ENCODE data around the gene FIBIN. TPM values are rescaled to one million over a fixed set of nuclear protein-coding genes. Genes with fewer than 3 reads are reported as not detected.

FIBIN gene
- polyA plus RNA-seq, 1 donor from 2014 or later, result not detected

DNA sequence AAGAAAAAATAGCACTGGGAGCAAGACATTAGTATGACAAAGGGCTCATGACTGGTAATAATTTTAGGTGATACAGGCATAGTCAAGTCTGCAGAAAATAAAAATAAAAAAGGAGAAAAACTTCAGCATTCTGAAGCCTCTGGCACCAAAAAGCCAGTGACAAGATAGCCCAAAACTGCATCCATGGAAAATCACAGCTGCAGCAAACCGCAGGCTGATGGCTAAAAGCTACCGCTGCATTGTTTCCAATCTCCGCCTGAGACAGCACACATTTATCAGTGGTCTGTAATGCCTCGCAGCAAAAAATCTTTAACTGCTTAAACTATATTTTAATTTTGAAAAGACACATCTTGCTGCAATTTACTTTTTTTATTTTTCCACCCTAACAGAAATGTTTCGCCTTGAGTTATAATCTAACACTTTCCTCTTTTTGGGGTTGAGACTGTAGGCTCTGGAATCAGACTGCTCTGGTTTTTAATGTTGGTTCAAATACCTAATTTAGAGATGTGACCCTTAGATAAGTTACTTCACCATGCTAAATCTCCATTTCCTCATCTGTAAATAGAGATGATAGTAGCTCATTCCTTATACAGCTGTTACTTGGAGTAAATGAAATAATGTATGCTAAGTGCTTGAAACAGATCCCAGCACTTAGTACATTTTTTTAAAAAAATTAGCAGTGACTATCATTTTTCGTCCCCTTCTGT, 42.0 kb upstream of the FIBIN start:
- Histone ChIP-seq H3K4me3 (ENCODE audit: low read length) (no peak overlapping the region), H3K4me2 (ENCODE audit: low read length) (no peak overlapping the region), H3K36me3 (ENCODE audit: insufficient read depth, low read length) (no peaks in the 10 kb centered on the region), H3F3A (ENCODE audit: insufficient read depth, low read length, poor library complexity, severe bottlenecking) (no peaks in the 10 kb centered on the region), H3K9me2 (ENCODE audit: insufficient read depth, low read length) (no peaks in the 10 kb centered on the region), H4K20me1 (ENCODE audit: insufficient read depth) (no peaks in the 10 kb centered on the region), H3K9ac (ENCODE audit: low read length) (no peak overlapping the region), H3K9me3 (ENCODE audit: low read length) (no peaks in the 10 kb centered on the region), H3K79me2 (replicated peaks; ENCODE audit: insufficient read depth, low read length) (no peaks in the 10 kb centered on the region), H3K27ac (ENCODE audit: low read length) (no peak overlapping the region), H3K27me3 (ENCODE audit: insufficient read depth, low read depth, low read length) (no peaks in the 10 kb centered on the region), H2AFZ (ENCODE audit: low read depth, low read length) (no peak overlapping the region)
- TF ChIP-seq EP300 (conservative IDR thresholded peaks at IDR 0.05; ENCODE audit: poor library complexity, severe bottlenecking), result no peak

- H3K79me2 ChIP-seq (replicated peaks; ENCODE audit: insufficient read depth, low read length), result no peaks in the 10 kb centered on the region
- no peaks in the 10 kb centered on the region for H4K20me1 ChIP-seq (ENCODE audit: insufficient read depth)
- no peak overlapping the region for H3K4me2 ChIP-seq (ENCODE audit: low read length)
- H3K9me3 ChIP-seq (ENCODE audit: low read length), result no peaks in the 10 kb centered on the region
- no peaks in the 10 kb centered on the region for H3F3A ChIP-seq (ENCODE audit: insufficient read depth, low read length, poor library complexity, severe bottlenecking)
- H3K27ac ChIP-seq (ENCODE audit: low read length), result no peak overlapping the region
- no peaks in the 10 kb centered on the region for H3K36me3 ChIP-seq (ENCODE audit: insufficient read depth, low read length)
- TF ChIP-seq RAD21 (conservative IDR thresholded peaks at IDR 0.05), result no peak
- H3K9me2 ChIP-seq (ENCODE audit: insufficient read depth, low read length), result no peaks in the 10 kb centered on the region
- H2AFZ ChIP-seq (ENCODE audit: low read depth, low read length), result no peak overlapping the region
- no peak overlapping the region for H3K9ac ChIP-seq (ENCODE audit: low read length)
- H3K4me3 ChIP-seq (ENCODE audit: low read length), result no peak overlapping the region
- no peaks in the 10 kb centered on the region for H3K27me3 ChIP-seq (ENCODE audit: insufficient read depth, low read depth, low read length)
These were observed 40.0 kb upstream of the FIBIN start for GRCh38 chr11:26953770-26954392.

GRCh38 chr11:26958005-26958701, 35.8 kb upstream of the FIBIN start:
- no peaks in the 10 kb centered on the region for H4K20me1 ChIP-seq (ENCODE audit: insufficient read depth)
- H3K36me3 ChIP-seq (ENCODE audit: insufficient read depth, low read length), result no peaks in the 10 kb centered on the region
- no peak overlapping the region for H2AFZ ChIP-seq (ENCODE audit: low read depth, low read length)
- no peaks in the 10 kb centered on the region for H3K27me3 ChIP-seq (ENCODE audit: insufficient read depth, low read depth, low read length)
- no peaks in the 10 kb centered on the region for H3K79me2 ChIP-seq (replicated peaks; ENCODE audit: insufficient read depth, low read length)
- TF ChIP-seq MXI1 (conservative IDR thresholded peaks at IDR 0.05; ENCODE audit: poor library complexity, severe bottlenecking), result no peak
- no peak for TF ChIP-seq EP300 (conservative IDR thresholded peaks at IDR 0.05; ENCODE audit: poor library complexity, severe bottlenecking)
- TF ChIP-seq EZH2 (IDR thresholded peaks at IDR 0.05; ENCODE audit: borderline replicate concordance, insufficient read depth, low read length, poor library complexity, severe bottlenecking), result no peak
- TF ChIP-seq SMC3 (conservative IDR thresholded peaks at IDR 0.05; ENCODE audit: poor library complexity), result no peak
- TF ChIP-seq POLR2AphosphoS5 (IDR thresholded peaks at IDR 0.05), result no peak
- no peak for TF ChIP-seq REST (IDR thresholded peaks at IDR 0.05; ENCODE audit: borderline replicate concordance)
- no peak overlapping the region for H3K27ac ChIP-seq (ENCODE audit: low read length)
- H3K4me2 ChIP-seq (ENCODE audit: low read length), result no peak overlapping the region
- H3F3A ChIP-seq (ENCODE audit: insufficient read depth, low read length, poor library complexity, severe bottlenecking), result no peaks in the 10 kb centered on the region
- no peaks in the 10 kb centered on the region for H3K9me3 ChIP-seq (ENCODE audit: low read length)
- no peaks in the 10 kb centered on the region for H3K9me2 ChIP-seq (ENCODE audit: insufficient read depth, low read length)
- H3K9ac ChIP-seq (ENCODE audit: low read length), result no peak overlapping the region
- no peak overlapping the region for H3K4me3 ChIP-seq (ENCODE audit: low read length)
